GM18951 (cell line): ENCODE results near the gene FEZ2.

Source experiments
- POLR2A ChIP-seq: IDR thresholded peaks from 4 replicates; pipeline ENCODE4 v1.6.1; 2011; ENCODE audit warnings: mild to moderate bottlenecking; ENCODE audit not compliant: insufficient read length, insufficient read depth; ENCODE audit errors: extremely low read depth
- in situ Hi-C: fragments of 300-500 bp; cut with MboI; formaldehyde crosslinking; loops from one replicate; pipeline ENCODE4 v1.12.0; 2022; ENCODE audit warnings: low sequenced_read_pairs, mixed read lengths, inconsistent platforms; ENCODE audit not compliant: unreplicated experiment

FEZ2 gene

DNA sequence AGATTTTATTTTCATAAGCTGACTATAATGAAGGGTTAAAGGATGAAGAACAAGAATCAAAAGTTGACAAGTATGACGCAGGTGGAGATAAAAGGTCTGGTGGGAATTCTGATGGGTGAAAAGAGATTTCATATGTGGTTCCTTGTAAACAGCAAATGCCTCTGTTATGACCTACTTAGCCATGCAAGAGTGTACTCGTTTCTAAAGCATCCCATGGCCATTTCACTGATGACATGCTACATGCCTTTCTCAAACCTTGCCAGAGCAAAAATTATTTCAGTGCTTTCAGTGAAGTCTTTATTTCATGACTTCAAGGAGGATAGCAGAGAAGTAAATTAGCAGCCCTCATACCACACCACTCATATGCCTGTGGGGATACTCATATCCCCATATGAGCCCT, 71.7 kb downstream of the FEZ2 start:
- in situ Hi-C loops = no loop called here
- no peak for TF ChIP-seq POLR2A

GRCh38 chr2:36525245-36525644, 72.7 kb downstream of the FEZ2 start:
- no peak for TF ChIP-seq POLR2A
- in situ Hi-C loops = no loop called here

- in situ Hi-C loops = no loop called here
Observed at GRCh38 chr2:36523153-36523552, 74.8 kb downstream of the FEZ2 start.

DNA sequence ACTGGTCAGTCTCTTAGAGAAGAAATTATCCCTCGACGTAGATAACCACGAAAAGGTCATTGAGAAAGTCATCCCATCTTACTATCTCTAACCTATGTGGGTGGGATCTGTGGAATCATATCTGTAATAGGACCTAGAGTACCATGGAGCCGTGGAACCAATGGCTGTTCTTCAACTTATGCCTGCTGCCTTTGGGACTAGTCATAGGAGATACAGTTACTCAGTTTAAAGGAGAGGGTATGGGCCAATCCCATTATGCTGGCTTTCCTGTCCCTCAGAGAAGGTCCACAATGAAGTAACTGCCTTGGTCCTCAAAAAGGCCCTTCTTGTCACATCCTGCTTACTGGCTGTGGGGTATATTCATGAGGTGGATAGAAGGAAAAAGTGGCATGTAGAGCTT, 77.5 kb downstream of the FEZ2 start:
- TF ChIP-seq POLR2A = no peak
- in situ Hi-C loops = no loop called here

More at GRCh38 chr2:36523153-36523552, 74.8 kb downstream of the FEZ2 start:
- TF ChIP-seq POLR2A = no peak

DNA sequence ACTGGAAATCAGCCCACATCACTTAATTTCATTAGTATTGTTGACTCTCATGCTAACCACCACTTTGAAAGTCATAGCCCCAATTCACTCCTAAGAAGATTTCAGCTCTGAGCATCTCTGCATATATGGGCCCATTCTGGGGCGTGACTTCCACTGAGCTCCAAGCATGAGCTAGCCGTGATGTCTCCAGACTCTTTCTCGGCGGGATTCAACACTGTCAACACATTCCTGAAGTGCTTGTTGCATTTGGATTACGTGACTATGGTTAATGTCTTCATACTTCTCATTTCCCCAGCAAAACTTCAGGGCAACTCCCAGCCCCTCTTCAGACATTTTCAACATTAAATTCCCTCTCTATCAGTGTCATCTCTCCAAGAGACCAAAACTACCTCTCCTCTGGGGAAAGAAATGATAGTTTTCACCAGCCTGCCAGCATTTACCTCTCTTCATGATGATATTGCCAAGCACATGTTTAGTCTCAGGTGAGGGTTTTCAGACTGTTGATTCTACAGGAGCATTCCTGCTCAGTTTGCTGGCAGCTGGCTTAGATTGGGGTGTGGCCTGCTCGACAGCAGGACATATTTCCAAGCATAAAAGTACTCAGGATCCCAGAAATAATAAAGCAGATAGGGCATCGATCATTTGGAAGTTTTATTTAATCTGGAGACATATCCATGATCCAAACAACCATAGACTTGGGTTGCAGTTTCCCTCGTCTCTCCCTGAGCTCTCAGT, 81.7 kb downstream of the FEZ2 start:
- TF ChIP-seq POLR2A = no peak
- in situ Hi-C loops = no loop called here

DNA sequence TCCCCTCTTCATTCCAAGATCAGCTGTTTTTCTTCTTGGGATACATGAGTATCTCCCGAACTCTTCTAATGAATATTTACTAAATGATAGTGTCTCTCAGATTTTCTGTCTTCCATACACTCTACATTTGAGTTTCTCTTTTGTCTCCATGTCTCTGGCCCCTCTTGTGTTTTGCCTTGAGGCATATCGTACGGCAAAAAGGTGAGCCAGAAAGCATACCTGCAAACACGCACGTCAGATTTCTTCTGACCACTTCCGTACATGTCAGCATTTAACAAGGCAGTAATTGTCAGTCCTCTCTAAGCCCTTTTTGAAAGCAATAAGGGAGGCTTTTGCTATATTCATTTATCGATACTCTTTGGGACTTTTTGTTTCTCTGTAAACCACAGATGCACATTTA, 82.4 kb downstream of the FEZ2 start:
- in situ Hi-C loops = no loop called here
- no peak for TF ChIP-seq POLR2A

DNA sequence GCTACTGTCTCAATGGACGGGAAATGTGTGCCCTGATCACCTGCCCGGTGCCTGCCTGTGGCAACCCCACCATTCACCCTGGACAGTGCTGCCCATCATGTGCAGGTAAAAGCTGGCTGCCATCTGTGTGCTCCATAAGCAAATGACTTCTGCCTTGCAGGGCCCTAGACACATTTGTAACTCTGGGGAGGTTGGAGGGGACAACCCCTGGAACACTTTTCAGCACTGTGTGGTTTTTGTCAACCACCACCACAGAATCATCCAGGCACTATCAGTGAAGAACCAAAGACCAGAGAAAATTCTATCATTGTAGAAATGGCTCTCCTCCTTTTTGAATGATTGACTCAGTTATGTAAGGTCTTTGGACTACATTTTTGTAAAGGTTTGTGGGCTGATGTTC, 84.3 kb downstream of the FEZ2 start:
- in situ Hi-C loops = no loop called here
- no peak for TF ChIP-seq POLR2A

- no peak for TF ChIP-seq POLR2A
- in situ Hi-C loops = no loop called here
Observed at GRCh38 chr2:36512705-36513104, 85.3 kb downstream of the FEZ2 start.

- TF ChIP-seq POLR2A = no peak
- in situ Hi-C loops = no loop called here
Observed at GRCh38 chr2:36511858-36512603, 85.9 kb downstream of the FEZ2 start.

DNA sequence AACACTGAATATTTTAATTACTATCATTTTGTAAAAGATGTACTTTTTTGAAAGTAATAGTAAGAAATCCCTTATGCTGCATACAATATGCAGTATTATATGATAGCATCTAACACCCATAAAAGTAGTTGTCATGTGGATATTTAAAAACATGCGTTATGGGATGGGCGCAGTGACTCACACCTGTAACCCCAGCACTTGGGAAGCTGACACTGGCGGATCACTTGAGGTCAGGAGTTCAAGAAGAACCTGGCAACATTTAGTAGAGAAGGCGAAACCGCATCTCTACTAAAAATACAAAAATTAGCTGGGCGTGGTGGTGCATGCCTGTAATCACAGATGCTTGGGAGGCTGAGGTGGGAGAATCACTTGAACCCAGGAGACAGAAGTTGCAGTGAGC, 88.9 kb downstream of the FEZ2 start:
- in situ Hi-C loops = no loop called here

GRCh38 chr2:36507408-36507812, 90.6 kb downstream of the FEZ2 start:
- no peak for TF ChIP-seq POLR2A
- in situ Hi-C loops = no loop called here

More for the DNA sequence above, 88.9 kb downstream of the FEZ2 start:
- TF ChIP-seq POLR2A = no peak
